Measurements from ENCODE around the gene RHBDL3.

DNA sequence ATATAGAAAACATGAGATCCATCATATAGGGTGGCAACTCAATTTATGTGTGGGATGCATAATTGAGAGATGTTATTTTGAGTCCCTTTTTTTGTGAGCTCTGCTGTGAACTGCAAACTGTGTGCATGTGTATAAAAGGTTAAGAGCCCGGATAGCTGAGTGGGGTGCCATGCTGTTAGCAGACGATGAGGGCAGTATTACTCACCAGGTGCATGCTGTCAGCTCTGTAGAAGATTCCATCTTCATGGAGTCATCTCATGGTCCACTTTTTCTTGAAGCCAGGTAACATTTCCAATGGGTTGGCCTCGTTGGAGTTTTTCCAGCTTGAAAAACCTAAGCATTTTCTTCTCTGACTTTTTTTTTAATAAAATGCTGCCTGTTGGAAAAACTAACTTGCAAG, 43.0 kb upstream of the RHBDL3 start:
- TF ChIP-seq, protein P1, sequence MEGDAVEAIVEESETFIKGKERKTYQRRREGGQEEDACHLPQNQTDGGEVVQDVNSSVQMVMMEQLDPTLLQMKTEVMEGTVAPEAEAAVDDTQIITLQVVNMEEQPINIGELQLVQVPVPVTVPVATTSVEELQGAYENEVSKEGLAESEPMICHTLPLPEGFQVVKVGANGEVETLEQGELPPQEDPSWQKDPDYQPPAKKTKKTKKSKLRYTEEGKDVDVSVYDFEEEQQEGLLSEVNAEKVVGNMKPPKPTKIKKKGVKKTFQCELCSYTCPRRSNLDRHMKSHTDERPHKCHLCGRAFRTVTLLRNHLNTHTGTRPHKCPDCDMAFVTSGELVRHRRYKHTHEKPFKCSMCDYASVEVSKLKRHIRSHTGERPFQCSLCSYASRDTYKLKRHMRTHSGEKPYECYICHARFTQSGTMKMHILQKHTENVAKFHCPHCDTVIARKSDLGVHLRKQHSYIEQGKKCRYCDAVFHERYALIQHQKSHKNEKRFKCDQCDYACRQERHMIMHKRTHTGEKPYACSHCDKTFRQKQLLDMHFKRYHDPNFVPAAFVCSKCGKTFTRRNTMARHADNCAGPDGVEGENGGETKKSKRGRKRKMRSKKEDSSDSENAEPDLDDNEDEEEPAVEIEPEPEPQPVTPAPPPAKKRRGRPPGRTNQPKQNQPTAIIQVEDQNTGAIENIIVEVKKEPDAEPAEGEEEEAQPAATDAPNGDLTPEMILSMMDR (IDR thresholded peaks at IDR 0.05; ENCODE audit: poor library complexity, severe bottlenecking): no peak
- TF ChIP-seq POLR2AphosphoS5 (IDR thresholded peaks at IDR 0.05) (no peak), MXI1 (conservative IDR thresholded peaks at IDR 0.05; ENCODE audit: poor library complexity, severe bottlenecking) (no peak)
